CD4-positive, alpha-beta T cell (primary cell): ENCODE measurements around the gene TLK1. TPM values are rescaled to one million over a fixed set of nuclear protein-coding genes. Genes with fewer than 3 reads are reported as not detected.

Experiments
- ATAC-seq: fragments of 200-7000 bp; cut with Tn5 transposase; one replicate; pipeline ENCODE4 v1.10.0; 2022; ENCODE audit warnings: mild to moderate bottlenecking; ENCODE audit not compliant: poor library complexity
- CTCF ChIA-PET: fragments of 350-600 bp; sonication (Branson Sonifier 250); formaldehyde crosslinking; loops from one replicate; lab custom pipeline; 2021; ENCODE audit warnings: antibody characterized with exemption, inconsistent platforms; lab: Charles Lee
- POLR2A ChIA-PET: fragments of 350-600 bp; sonication (Branson Sonifier 250); formaldehyde crosslinking; loops from one replicate; lab custom pipeline; 2021; ENCODE audit warnings: antibody characterized with exemption, inconsistent platforms; lab: Charles Lee
- DNase-seq, 14 experiments: peaks; one replicate each; pipeline ENCODE4 v3.0.0-alpha.2; 2013 to 2020; ENCODE audit warnings: mixed read lengths in 2 of 14
- H3K27ac ChIP-seq, 2 donors: one replicate each; pipeline versions ENCODE4 v1.5.1 to v1.7.0; 2013; ENCODE audit warnings: low read length in 2 of 2, low read depth in 1 of 2, mild to moderate bottlenecking in 1 of 2
- H3K27me3 ChIP-seq, 2 experiments: 1 replicate in 1 of 2; 2 replicates in 1 of 2; pipeline versions ENCODE4 v1.6.1 to v1.7.0; 2013; ENCODE audit warnings: low read length in 2 of 2, control low read depth in 1 of 2, mild to moderate bottlenecking in 1 of 2, moderate library complexity in 1 of 2; ENCODE audit not compliant: insufficient read depth in 2 of 2, control insufficient read depth in 1 of 2
- H3K36me3 ChIP-seq: one replicate; pipeline ENCODE4 v1.6.1; 2013; ENCODE audit warnings: low read length, control low read depth; ENCODE audit not compliant: insufficient read depth
- H3K4me1 ChIP-seq: one replicate; pipeline ENCODE4 v1.6.1; 2013; ENCODE audit warnings: low read length, control low read depth; ENCODE audit not compliant: insufficient read depth
- H3K4me3 ChIP-seq: one replicate; pipeline ENCODE4 v1.5.1; 2013; ENCODE audit warnings: mild to moderate bottlenecking, low read length, moderate library complexity
- H3K9me3 ChIP-seq, 2 experiments: 1 replicate in 1 of 2; 2 replicates in 1 of 2; pipeline versions ENCODE4 v1.6.1 to v1.7.0; 2013; ENCODE audit warnings: low read length in 2 of 2, mild to moderate bottlenecking in 2 of 2, control low read depth in 1 of 2, moderate library complexity in 1 of 2; ENCODE audit not compliant: control insufficient read depth in 1 of 2, insufficient read depth in 1 of 2
- H3K27ac Mint-ChIP-seq: one replicate; pipeline ENCODE4 v1.8.0; 2020; ENCODE audit warnings: mixed read lengths
- H3K27me3 Mint-ChIP-seq: one replicate; pipeline ENCODE4 v1.8.0; 2021; ENCODE audit warnings: mixed read lengths
- H3K36me3 Mint-ChIP-seq: one replicate; pipeline ENCODE4 v1.8.0; 2021; ENCODE audit warnings: low read depth, mixed read lengths
- H3K4me1 Mint-ChIP-seq: one replicate; pipeline ENCODE4 v1.8.0; 2021; ENCODE audit warnings: low read depth, mixed read lengths
- H3K4me3 Mint-ChIP-seq: one replicate; pipeline ENCODE4 v1.8.0; 2020; ENCODE audit warnings: mild to moderate bottlenecking, mixed read lengths
- H3K9me3 Mint-ChIP-seq: one replicate; pipeline ENCODE4 v1.8.0; 2020; ENCODE audit warnings: mixed read lengths
- intact Hi-C, 2 experiments: fragments of 100-400 bp; cut with DNase I in 1 of 2; cut with micrococcal nuclease in 1 of 2; formaldehyde crosslinking; loops; one replicate each; pipeline versions ENCODE4 v1.15.1 to v1.9.0; 2023 to 2025; cut with DNase I, micrococcal nuclease
- total RNA-seq, 174 experiments: library from RNA in 2 of 174; stranded (reverse) in 2 of 174; gene quantifications; one replicate each; pipeline ENCODE4 v1.2.3 and lab custom pipeline; 2021 to 2026
- TF ChIP-seq, protein P1 (sequence below): fragments of 200-600 bp; IDR thresholded peaks from one replicate; pipeline ENCODE4 v1.8.0; 2022; ENCODE audit warnings: antibody characterized with exemption, mild to moderate bottlenecking

Gene TLK1
- total RNA-seq, 2 experiments from 2014 or later, result 135 to 138 TPM

DNA sequence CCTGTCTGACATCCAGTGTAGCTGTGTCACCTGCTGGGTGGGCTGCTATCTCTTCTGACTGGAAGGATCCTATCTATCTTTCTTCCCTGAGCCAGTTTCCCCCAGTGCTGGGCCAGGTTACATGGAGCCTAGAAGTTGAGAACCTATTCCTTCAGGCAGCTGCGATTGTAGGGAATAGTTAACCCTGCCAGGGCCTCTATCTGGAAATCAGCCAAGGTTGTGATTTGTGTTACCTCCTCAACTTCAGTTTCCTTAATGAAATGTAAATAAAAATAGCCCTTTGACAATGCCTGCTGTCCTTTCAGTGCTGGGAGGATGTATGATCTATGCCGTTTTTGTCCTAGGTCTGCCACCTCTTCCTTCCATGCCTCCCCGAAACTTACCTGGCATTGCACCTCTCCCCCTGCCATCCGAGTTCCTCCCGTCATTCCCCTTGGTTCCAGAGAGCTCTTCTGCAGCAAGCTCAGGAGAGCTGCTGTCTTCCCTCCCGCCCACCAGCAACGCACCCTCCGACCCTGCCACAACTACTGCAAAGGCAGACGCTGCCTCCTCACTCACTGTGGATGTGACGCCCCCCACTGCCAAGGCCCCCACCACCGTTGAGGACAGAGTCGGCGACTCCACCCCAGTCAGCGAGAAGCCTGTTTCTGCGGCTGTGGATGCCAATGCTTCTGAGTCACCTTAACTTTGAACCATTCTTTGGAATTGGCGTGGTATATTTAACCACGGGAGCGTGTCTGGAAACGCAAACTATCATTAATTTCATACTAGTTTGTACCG, 195.1 kb downstream of the TLK1 start:
- H3K4me3 ChIP-seq, result no peak overlapping the region
- POLR2A ChIA-PET, result interaction anchor here (1.2 kb wide), 1 partner anchor 37 kb away, joined by 3 read pairs; the partner anchor contains the start of gene GORASP2
- DNase-seq (no peak), ATAC-seq (no peak)
- no peaks in the 10 kb centered on the region for H3K4me1 ChIP-seq
- H3K9me3 ChIP-seq, result no peaks in the 10 kb centered on the region
- Mint-ChIP-seq H3K27me3 (no peaks in the 10 kb centered on the region), H3K4me1 (no peaks in the 10 kb centered on the region), H3K27ac (no peak overlapping the region), H3K9me3 (no peaks in the 10 kb centered on the region), H3K36me3 (peaks cover 72% of the 10 kb centered on the region), H3K4me3 (no peak overlapping the region)
- no peak overlapping the region for H3K27ac ChIP-seq
- no peaks in the 10 kb centered on the region for H3K27me3 ChIP-seq
- CTCF ChIA-PET, result interaction anchor here (1.1 kb wide), 1 partner anchor 37 kb away, joined by 3 read pairs; the partner anchor contains the start of gene GORASP2
- intact Hi-C loops, result loop anchor here in 1 of 2 experiments (5.0 kb wide), 1 partner anchor 33 kb away; no protein-coding TSS in a partner anchor
- TF ChIP-seq, protein P1, sequence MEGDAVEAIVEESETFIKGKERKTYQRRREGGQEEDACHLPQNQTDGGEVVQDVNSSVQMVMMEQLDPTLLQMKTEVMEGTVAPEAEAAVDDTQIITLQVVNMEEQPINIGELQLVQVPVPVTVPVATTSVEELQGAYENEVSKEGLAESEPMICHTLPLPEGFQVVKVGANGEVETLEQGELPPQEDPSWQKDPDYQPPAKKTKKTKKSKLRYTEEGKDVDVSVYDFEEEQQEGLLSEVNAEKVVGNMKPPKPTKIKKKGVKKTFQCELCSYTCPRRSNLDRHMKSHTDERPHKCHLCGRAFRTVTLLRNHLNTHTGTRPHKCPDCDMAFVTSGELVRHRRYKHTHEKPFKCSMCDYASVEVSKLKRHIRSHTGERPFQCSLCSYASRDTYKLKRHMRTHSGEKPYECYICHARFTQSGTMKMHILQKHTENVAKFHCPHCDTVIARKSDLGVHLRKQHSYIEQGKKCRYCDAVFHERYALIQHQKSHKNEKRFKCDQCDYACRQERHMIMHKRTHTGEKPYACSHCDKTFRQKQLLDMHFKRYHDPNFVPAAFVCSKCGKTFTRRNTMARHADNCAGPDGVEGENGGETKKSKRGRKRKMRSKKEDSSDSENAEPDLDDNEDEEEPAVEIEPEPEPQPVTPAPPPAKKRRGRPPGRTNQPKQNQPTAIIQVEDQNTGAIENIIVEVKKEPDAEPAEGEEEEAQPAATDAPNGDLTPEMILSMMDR, result no peak
- H3K36me3 ChIP-seq, result peaks cover 69% of the 10 kb centered on the region

DNA sequence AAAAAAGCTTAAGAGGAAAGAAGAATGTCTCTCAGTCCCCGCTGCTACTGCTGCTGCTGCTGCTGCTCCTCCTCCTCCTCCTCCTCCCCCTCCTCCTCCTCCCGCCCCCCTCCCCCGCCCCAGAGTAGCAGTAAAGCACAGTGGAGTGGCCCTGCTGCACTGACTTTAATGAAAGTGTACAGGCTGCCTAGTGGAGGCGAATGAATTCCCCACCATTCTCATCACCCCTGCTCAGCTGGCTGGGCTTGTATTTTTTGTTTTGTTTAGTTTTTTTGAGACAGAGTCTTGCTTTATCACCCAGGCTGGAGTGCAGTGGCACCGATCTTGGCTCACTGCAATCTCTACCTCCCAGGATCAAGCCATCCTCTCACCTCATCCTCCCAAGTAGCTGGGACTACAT, 197.3 kb downstream of the TLK1 start:
- Histone ChIP-seq H3K4me1 (no peaks in the 10 kb centered on the region), H3K36me3 (peaks cover 85% of the 10 kb centered on the region), H3K9me3 (no peaks in the 10 kb centered on the region), H3K4me3 (no peak overlapping the region), H3K27me3 (no peaks in the 10 kb centered on the region), H3K27ac (no peak overlapping the region)
- intact Hi-C loops, result no loop called here
- H3K4me1 Mint-ChIP-seq, result no peaks in the 10 kb centered on the region
- H3K4me3 Mint-ChIP-seq, result no peak overlapping the region
- H3K9me3 Mint-ChIP-seq, result no peaks in the 10 kb centered on the region
- peaks cover 88% of the 10 kb centered on the region for H3K36me3 Mint-ChIP-seq
- CTCF ChIA-PET, result interaction anchor here (1.7 kb wide), 1 partner anchor 10 kb away, joined by 6 read pairs; no protein-coding TSS in a partner anchor
- ATAC-seq (no peak), DNase-seq (no peak)
- H3K27me3 Mint-ChIP-seq, result no peaks in the 10 kb centered on the region
- no peak overlapping the region for H3K27ac Mint-ChIP-seq
- TF ChIP-seq, protein P1, result no peak
- POLR2A ChIA-PET, result no interaction called here

DNA sequence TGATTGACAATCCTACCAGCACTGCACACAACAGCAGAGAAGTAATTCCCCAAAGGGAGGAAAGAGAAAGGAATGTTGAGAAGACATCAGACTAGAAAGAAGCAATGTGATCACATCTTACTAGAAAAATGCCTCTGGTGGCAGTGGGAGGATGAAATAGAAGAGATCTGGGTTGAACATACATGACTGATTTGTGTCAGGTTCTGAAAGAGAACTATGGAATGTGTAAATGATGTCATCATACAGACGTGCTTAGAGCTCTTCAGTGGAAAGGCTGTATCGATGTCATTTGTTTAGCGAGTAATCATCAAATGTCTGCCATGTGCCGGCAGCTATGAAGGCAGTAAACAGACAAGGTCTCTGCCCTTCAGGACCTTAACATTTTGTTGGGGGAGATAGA, 206.8 kb downstream of the TLK1 start:
- no peak overlapping the region for H3K4me3 ChIP-seq
- H3K36me3 Mint-ChIP-seq, result peaks cover 95% of the 10 kb centered on the region
- no peaks in the 10 kb centered on the region for H3K27me3 ChIP-seq
- ATAC-seq, result no peak
- H3K27me3 Mint-ChIP-seq, result no peaks in the 10 kb centered on the region
- H3K4me1 ChIP-seq, result no peaks in the 10 kb centered on the region
- no peak overlapping the region for H3K27ac ChIP-seq
- H3K27ac Mint-ChIP-seq, result no peak overlapping the region
- H3K9me3 ChIP-seq, result no peaks in the 10 kb centered on the region
- ChIA-PET POLR2A (no interaction called here), CTCF (interaction anchor here (3.2 kb wide), 1 partner anchor 25 kb away, joined by 10 read pairs; the partner anchor contains the start of gene GORASP2)
- TF ChIP-seq, protein P1, result no peak
- H3K4me1 Mint-ChIP-seq, result peaks cover 6% of the 10 kb centered on the region
- DNase-seq, result no peak
- no peaks in the 10 kb centered on the region for H3K9me3 Mint-ChIP-seq
- H3K36me3 ChIP-seq, result peaks cover 95% of the 10 kb centered on the region
- no peak overlapping the region for H3K4me3 Mint-ChIP-seq
- intact Hi-C loops, result no loop called here
